Activated CD8-positive, alpha-beta memory T cell treated with anti-CD3 and anti-CD28 coated beads, Interleukin-2, amount 50 U/mL, for 1 hour (primary cell): ENCODE results near the gene SSR4.

Experiments
- DNase-seq: peaks from one replicate; pipeline ENCODE4 v3.0.0-alpha.2; 2020; ENCODE audit errors: extremely low read depth

SSR4 gene

GRCh38 chrX:153780678-153781427, 13.6 kb upstream of the SSR4 start, which contains the start of gene SRPK3:
TSS of gene SRPK3 (plus strand) at chrX:153781041. CDS start at chrX:153781087, 46 bp downstream.
- no peak for DNase-seq

- DNase-seq = no peak
These were observed 12.9 kb upstream of the SSR4 start for GRCh38 chrX:153781428-153782047.

- DNase-seq = no peak
These were observed 12.2 kb upstream of the SSR4 start for GRCh38 chrX:153782313-153782712.

- no peak for DNase-seq
These were observed 11.6 kb upstream of the SSR4 start for GRCh38 chrX:153782871-153783270.

GRCh38 chrX:153783378-153784013, 11.0 kb upstream of the SSR4 start:
- DNase-seq = no peak

- no peak for DNase-seq
These were observed 10.0 kb upstream of the SSR4 start for GRCh38 chrX:153784325-153784967.

- no peak for DNase-seq
These were observed 7.8 kb upstream of the SSR4 start for GRCh38 chrX:153786669-153787068.

- DNase-seq = no peak
These were observed 4.8 kb upstream of the SSR4 start for GRCh38 chrX:153789654-153790053.

- no peak for DNase-seq
These were observed 3.2 kb upstream of the SSR4 start for GRCh38 chrX:153791104-153791852.

GRCh38 chrX:153792368-153792767, 2.1 kb upstream of the SSR4 start:
- DNase-seq = no peak

GRCh38 chrX:153793291-153793690, 1.2 kb upstream of the SSR4 start:
- no peak for DNase-seq

- DNase-seq = no peak
These were observed 689 bp downstream of the SSR4 start for GRCh38 chrX:153794897-153795816.

GRCh38 chrX:153797415-153798015, 3.0 kb downstream of the SSR4 start:
- DNase-seq = no peak

GRCh38 chrX:153799326-153799725, 4.9 kb downstream of the SSR4 start:
- DNase-seq = no peak

GRCh38 chrX:153800177-153800722, 5.8 kb downstream of the SSR4 start:
- DNase-seq = no peak

- no peak for DNase-seq
These were observed 6.3 kb downstream of the SSR4 start for GRCh38 chrX:153800746-153801145.

GRCh38 chrX:153801669-153802068, 7.2 kb downstream of the SSR4 start:
- no peak for DNase-seq

- DNase-seq = no peak
These were observed 8.1 kb downstream of the SSR4 start for GRCh38 chrX:153802513-153803045.

GRCh38 chrX:153803211-153804099, 9.0 kb downstream of the SSR4 start:
- DNase-seq = no peak
